Suppressor macrophage treated with lipopolysaccharide for 4 hours (primary cell): ENCODE results near the gene PDE4D.
"Not testable (repeated sequence)": the region's sequence is repeated elsewhere in the genome, so short reads cannot be mapped to it uniquely, and the experiment has no call there.

Experiments
- DNase-seq: peaks from one replicate; pipeline ENCODE4 v3.0.0-alpha.2; 2020

Gene PDE4D

DNA sequence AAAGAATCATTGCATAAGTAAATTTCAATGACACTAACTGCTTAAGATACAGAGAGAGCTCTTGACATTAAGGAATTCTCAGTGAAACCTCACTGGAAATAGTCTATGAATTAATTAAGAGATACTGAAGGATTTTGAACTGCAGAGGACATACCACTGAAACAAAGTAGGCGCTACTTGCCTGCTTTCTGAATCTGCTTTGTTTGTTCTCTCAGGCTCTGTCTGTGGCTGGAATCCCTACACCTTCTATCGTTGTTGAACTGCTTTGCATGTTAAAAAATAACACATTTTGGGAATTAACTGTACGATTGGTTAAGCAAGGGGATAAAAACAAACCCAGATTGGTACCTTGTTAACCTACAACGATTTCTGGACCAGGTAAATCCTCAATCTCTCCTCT is 435.2 kb downstream of the PDE4D start:
- no peak for DNase-seq

DNA sequence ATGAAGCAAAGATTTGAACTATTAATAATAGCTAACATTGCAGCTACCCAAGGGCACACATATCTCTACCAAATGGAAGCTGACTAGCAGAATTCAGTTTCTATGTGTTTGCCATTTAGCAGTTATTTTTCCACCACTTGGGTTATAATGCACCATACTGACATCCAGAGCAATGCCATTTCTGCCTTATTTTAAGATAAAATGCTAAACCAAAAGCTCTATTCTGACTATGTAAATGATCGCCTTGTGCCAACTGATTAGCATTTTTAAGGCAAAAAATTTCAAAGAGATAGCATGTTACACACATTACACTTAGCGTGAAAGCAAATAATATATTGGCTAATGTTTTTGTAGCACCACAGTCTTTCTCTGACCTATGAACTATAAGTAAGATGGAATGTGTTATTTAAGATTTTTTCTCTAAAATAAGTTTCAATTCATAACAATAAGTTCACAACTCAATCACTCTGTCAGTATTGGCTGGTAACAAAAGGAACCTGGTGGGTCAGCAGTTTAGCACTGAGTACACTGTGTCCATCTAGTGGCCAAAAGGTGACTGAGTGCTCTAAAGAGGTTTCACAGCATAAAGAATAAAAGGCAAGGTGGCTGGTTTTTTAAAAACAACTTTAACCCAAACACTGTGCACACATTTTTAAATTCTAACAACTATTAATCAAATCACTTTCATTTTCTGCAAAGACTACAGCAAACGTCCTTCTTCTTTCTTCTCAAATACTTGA is 443.5 kb downstream of the PDE4D start:
- DNase-seq: no peak

DNA sequence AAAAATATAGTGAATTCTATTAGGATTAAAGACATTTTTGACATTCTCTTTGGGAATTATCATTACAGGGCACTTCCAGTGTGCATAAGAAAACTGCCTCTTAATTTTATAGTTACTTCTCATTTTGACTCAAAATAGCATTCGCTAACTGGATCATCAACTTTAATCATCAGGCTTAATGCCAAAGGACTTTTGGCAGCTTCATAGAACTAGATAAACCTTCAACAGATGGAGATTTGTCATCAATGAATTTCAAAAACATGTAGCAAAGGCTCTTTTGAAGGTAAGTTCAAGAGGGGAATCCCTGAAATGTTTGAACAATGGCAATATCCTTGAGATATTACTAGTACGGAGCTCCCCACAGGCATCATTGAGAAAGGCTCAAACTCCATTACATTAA is 447.2 kb downstream of the PDE4D start:
- no peak for DNase-seq

DNA sequence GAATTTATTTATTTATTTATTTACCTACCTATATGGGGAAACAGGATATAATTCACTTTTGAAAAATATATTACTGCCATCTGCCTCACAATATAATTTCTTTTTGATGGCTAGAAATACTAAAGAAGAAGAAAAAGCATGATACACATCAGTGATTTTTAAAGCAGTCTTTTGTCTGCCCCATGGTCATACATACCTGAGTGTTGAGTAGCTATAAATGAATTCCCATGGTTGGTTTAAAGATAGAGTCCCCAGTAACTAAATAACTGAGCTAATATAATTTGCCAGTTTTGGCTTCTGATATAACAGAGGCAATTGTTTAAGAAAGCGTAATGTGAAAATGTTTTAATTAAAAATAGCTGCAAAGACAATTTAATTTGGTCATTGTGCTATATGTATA is 447.8 kb downstream of the PDE4D start:
- DNase-seq: no peak

DNA sequence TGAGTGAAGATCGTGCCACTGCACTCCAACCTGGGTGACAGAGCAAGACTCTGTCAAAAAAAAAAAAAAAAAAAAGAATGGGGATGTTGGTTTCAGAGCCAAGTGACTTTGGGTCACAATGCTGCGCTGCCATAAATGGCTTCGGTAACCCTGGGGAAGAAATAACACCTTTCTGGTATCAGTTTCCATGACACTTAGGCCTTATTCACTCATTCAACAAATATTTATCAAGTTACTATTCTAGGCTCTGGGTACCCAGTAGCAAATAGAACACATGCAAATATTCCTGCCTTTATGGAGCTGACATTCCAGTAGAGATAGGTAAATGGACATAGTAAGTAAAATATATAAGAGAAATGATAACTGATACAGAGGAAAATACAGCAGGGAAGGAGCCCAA is 454.2 kb downstream of the PDE4D start:
- no peak for DNase-seq

DNA sequence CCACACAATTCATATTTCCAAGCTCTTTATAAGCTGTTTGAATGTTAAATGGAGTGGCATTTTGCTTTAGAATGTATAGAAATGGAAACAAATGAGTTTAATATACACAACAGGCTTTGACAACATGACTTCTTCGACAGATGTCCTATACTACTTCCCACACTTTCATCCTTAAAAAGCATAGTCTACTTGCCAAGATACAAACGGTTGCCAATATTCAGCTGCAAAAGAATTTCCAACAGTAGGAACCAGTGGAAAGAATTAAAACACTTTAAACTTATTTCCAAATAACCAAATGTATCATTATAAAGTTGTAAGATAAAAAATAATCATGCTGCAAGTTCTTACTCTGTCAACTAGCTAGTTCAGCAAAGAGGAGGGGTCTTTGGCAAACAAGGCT is 456.4 kb downstream of the PDE4D start:
- DNase-seq: no peak

DNA sequence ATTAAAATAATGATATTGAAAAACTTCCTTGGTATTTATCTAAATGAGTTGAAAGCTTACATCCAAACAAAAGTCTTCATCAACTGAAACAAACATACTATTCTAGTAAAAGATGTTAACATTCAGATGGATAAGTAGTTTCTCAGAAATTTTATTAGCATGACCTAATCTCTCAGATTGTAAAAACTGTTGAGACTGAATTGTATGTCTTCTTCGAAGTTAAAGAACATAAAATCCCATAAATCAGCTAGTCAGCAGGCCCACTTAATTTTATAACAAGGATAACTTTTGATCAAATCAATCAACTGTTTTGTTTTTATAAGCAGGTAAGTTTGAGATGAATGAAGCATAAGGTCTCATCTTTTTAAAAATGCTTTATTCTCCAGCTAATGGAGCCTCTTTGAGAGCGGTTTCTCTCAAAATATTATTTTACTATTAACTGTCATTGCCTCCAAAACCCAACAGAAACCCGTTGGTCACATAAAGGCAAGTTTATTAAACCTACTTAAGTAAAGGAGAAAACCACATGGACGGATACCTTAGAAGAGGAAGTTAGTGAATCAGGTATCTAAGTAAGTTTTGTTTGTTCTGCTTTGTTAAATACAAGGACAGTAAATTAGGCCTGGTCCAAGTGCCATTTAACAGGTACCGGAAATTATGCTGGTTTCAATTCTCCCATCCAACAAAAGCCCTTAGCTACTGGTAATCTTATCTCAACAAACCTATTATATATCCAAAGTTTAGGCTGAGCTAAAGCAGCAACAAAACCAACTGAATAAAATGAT is 457.0 kb downstream of the PDE4D start:
- DNase-seq: no peak

DNA sequence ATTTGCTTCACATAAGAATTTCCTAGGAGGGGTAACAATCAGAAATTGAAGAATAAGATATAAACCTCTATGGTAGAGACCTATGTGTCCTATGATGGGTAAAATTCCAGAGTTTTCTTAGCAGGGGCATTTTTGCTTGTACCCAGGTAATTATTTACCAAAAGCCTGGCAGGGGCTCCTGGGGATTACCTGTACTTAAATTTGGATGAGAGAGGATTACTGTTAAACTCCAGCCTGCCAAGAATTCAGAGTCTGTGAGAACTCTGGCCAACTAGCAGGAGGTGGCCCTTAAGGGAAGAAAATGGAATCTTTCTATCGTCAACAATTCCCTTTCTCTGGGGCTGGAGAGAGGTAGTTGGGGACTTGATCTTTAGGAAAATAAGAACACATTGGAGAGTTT is 460.4 kb downstream of the PDE4D start:
- DNase-seq: no peak

DNA sequence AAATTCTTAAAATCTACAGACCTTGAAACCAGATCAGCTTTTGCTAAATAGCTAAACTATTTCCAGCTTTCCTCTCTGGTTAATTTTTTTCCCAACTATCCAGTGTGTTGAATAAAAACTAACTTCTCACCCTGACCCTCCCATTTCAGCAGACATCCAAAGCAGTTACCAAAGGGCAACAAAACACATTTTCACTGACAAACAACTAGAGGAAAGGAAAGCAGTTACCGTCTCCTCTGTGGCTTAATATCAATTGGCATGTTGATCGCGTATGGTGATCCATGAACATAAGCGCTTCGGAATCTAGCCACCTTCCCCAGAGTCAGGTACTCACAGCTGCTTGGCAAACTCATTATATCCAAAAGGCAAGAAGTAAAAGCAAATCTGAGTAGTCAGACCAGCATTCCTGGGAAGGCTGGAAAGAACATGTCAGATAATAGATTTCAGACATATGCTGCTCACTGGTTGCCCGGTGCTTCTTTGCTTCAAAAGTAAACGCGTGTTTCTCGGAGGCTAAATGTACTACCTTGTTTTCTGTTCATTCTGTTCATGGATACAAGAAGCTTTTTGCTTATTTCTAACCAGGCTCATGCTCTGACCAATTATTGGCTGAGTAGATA is 463.4 kb downstream of the PDE4D start:
- no peak for DNase-seq

DNA sequence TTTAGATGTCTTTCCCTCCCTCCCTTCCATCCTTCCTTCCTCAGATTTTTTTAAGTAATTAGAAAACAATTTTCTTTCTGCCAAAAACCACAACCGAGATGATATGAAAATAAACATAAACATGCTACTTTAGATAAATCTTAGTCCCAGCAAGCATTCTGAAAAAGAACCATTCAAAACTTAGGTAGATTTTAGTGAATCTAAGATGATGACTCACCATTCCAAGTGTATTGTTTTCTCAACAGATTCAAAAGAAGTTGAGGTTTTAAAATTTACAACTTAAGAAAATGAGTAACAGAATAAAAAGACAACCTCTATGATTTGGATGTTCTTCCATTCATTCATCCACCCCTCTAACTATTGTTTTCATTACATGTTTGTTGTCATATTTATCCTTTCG is 465.1 kb downstream of the PDE4D start:
- no peak for DNase-seq

DNA sequence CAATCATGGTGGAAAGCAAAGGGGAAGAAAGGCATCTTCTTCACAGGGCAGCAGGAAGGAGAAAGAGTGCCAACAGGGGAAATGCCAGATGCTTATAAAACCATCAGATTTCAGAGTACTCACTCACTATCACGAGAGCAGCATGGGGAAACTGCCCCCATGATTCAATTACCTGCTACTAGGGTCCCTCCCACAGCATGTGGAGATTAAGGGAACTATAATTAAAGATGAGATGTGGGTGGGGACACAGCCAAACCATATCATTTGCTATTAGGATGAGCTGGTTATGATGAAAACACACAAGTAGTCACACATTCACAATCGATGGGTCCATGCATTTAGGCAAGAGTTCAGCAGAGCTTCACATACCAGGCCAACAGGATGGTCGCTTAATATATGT is 469.0 kb downstream of the PDE4D start:
- DNase-seq: peak; percentile 1

DNA sequence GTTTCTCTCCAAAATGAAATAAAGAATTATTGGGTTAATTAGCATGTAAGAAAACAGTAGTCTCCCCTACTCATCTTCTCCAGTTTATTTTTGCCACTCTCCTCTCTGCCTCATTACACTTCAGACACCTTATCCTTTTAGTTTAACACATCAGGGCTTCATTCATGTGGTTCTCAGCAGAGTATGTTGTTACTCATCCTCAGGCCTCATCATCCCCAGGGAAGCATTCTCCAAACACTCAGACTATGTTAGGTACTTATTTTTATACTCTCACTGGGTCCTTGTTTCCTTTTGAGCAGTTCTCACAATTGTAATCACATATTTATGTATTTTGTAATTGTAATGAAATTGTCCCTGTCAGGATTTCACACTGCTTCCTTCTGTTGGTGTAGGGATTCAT is 470.5 kb downstream of the PDE4D start:
- DNase-seq: no peak

DNA sequence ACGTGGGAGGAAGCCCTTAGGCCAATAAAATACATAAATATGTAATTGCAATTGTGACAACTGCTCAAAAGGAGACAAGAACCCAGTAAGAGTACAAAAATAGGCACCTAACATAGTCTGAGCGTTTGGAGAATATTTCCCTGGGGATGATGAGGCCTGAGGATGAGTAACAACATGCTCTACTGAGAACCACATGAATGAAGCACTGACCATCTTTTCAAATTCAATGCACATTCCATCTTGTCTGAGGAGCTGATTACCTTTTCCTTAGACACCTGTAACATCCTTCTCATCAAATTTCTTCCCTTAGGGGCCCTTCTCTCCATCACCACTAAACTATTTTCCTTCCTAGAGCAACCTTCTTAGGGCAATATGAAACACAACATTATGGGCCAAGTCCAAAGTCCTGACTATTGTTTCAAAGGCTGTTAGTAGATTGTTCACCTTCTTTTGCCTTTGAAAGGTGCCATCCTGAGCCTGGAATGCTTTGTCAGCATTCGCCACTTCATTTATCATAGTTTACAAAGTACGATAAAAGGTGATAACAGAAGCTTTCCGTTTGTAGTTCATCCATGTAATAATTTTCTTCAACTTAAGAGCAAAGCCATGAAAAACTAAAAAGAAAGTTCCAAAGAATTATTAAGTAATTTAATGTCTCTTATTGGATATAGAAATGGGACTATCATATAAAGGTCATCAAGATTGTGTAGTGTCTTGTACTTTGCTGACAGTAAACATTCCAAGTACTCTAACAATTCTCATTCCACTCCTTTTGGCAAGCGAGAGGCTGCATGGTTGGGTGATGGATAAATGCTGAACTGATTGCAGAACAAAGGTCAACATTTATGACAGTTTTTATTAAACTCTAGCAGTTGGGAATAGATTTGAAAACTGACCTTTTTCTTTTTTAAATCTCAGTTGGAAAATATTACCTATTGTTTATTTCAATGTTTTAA is 471.3 kb downstream of the PDE4D start:
- no peak for DNase-seq

DNA sequence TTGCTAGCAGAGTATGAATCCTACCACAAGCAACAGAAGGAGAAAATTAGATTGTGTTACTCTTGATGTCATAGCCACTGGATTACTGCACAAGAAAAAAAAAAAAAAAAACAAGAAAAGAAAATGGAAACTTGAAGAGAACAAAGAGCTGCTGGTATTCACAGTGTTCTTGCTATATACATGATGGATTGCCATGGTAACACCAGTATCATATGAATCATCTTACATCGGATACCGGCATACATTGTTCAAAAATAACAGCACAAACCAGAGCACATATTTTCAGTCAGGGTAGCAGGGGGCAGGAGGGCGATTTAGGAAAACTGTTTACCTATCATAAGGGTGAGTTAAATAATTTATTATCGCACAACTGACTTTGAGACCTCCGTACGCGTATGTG is 472.9 kb downstream of the PDE4D start:
- no peak for DNase-seq

DNA sequence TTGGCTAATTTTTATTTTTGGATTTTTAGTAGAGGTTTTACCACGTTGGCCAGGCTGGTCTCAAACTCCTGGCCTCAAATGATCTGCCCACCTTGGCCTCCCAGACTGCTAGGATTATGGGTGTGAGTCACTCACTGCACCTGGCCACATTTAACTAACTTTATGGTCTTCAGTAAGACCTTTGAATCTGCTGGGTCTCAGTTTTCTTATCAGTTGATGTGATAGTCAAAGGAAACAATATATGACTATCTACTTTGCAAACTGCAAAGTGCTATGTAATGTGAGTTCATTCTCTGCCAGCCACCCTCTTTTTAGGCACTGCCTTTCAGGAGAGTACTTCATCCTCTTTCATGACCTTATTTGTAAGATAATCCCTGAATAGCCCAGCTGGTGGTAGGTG is 474.7 kb downstream of the PDE4D start:
- DNase-seq: no peak

DNA sequence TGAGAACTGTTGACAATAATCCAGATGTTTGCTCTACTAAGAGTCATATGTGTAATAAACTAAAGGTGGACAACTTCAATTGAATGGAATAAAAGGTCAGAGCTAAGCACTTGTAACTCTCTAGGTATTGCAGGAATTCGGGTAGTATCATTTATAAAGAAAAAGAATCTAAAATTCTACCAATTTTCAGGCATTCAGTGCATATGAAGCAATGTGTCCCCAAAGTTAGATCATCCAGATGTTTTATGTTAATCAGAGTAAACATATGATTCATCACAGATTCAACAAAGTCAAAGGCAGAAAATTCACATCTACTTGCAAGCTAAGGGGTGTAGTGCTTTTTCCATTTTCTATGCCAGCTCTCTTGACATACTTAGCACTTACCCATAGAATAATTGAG is 477.1 kb downstream of the PDE4D start:
- DNase-seq: no peak

DNA sequence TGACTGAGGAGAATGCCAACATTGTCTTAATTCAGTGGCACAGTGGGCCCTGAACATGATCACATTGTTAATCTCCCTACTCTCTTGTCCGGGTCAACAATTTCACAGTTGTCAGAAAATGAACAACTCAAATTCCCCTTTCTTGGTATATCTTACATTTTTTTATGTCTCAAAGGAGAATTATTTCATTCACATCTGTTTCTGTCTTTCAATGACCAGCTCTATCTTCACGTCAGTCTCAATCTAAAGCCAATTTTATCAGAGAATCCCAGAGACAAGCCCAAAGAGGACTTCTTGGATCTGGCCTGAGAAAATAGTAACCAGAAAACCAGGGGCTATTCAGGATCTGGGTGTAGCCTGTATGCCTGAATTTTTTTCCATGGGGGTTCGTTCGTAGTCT is 477.5 kb downstream of the PDE4D start:
- DNase-seq: no peak

DNA sequence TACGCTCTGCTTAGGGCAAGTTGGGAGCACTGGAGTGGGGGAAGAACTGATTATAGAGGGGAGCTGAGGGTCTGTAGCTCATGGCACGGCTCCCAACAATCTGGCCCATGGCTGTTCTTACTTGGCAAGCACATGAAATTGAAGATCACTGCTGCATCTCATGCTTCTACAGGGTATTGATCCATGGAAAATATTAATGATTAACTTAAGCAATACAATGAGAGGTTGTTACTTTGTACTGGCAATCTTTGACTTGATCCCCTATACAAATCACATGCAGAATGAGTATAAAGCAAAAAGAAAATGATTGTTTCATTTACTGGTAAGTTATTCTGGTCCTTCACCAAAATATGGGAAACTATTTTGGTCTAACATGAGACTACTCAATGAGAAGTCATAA is 481.1 kb downstream of the PDE4D start:
- DNase-seq: no peak

DNA sequence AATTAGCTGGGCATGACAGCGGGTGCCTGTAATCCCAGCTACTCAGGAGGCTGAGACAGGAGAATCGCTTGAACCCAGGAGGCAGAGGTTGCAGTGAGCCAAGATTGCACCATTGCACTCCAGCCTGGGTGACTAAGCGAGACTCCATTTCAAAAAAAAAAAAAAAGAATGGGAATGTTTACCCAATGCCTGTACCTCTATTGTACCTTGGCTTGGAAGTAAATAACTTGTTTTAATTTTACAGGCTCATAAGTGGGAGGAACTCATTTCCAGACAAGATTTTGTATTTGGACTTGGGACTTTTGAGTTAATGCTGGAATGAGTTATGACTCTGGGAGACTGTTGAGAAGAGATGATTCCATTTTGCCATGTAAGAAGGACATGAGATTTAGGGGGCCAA is 484.5 kb downstream of the PDE4D start:
- not testable (repeated sequence) for DNase-seq

DNA sequence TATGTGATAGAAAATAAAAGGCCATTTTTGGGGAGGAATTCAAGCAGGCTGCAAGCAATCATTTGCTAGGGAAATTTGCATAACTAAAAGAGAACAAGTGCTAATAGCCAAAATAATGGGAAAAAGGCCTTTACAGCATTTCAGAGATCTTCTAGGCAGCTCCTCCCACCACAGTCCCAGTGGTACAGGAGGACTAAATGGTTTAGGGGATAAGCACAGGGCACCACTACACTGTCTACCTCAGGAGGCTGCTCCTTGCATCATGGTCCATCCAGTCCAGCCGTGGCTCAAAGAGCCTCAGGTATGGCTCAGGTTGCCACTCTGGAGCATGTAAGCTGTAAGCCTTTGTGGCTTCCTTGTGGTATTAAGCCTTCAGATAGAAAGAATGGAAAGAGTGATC is 485.6 kb downstream of the PDE4D start:
- no peak for DNase-seq

DNA sequence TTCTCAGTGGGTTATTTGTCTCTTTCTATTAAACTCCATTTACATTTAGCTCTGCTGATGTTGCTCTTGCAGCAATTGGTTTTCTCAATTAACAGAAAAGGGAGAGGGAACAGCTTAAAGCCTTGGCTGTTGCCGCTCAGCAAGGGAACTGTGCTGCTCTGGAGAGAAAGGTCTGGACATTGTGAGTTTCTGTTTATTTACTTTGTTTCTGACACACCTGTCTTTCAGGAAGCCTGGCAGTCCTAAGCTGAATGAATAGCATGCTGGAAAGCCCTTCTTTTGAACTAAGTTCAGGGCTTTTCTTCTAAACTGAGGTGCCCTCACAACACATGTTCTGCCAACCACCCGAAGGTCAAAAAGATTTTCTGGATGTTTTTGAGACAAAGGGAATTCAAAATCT is 491.9 kb downstream of the PDE4D start:
- DNase-seq: no peak

DNA sequence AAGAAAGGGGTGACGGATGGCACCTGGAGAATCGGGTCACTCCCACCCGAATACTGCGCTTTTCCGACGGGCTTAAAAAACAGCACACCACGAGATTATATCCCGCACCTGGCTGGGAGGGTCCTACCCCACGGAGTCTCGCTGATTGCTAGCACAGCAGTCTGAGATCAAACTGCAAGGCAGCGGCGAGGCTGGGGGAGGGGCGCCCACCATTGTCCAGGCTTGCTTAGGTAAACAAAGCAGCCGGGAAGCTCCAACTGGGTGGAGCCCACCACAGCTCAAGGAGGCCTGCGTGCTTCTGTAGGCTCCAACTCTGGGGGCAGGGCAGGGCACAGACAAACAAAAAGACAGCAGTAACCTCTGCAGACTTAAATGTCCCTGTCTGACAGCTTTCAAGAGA is 498.6 kb downstream of the PDE4D start:
- DNase-seq: not testable (repeated sequence)
